GM03348 (cell line): Measurements from ENCODE around the gene PXDC1.
A peak's percentile ranks its signal among the peaks of the same experiment; 100 is the strongest.

ENCODE experiments used
- DNase-seq: peaks from one replicate; pipeline ENCODE4 v3.0.0; 2012; ENCODE audit warnings: low spot score

PXDC1 gene

GRCh38 chr6:3746696-3747095 lies 4.8 kb downstream of the PXDC1 start:
- DNase-seq, result no peak

GRCh38 chr6:3746119-3746691 lies 5.3 kb downstream of the PXDC1 start:
- DNase-seq, result no peak

GRCh38 chr6:3745566-3746118 lies 5.9 kb downstream of the PXDC1 start:
- DNase-seq, result no peak

GRCh38 chr6:3744901-3745470 lies 6.5 kb downstream of the PXDC1 start:
- DNase-seq, result no peak

- DNase-seq, result peak; percentile 60
Measured at GRCh38 chr6:3744211-3744900, 7.2 kb downstream of the PXDC1 start.

GRCh38 chr6:3743541-3743940 lies 8.0 kb downstream of the PXDC1 start:
- DNase-seq, result no peak

GRCh38 chr6:3742426-3743344 lies 8.8 kb downstream of the PXDC1 start:
- DNase-seq, result peak; percentile 80

- no peak for DNase-seq
Measured at GRCh38 chr6:3742076-3742425, 9.5 kb downstream of the PXDC1 start.

GRCh38 chr6:3741477-3741871 lies 10.0 kb downstream of the PXDC1 start:
- DNase-seq, result no peak

- DNase-seq, result no peak
Measured at GRCh38 chr6:3740551-3741476, 10.7 kb downstream of the PXDC1 start.

GRCh38 chr6:3739311-3739897 lies 12.1 kb downstream of the PXDC1 start:
- no peak for DNase-seq

GRCh38 chr6:3738381-3739131 lies 13.0 kb downstream of the PXDC1 start:
- DNase-seq, result no peak

GRCh38 chr6:3737831-3738210 lies 13.7 kb downstream of the PXDC1 start:
- no peak for DNase-seq

GRCh38 chr6:3737149-3737830 lies 14.2 kb downstream of the PXDC1 start:
- no peak for DNase-seq

GRCh38 chr6:3735029-3735605 lies 16.4 kb downstream of the PXDC1 start:
- no peak for DNase-seq

- no peak for DNase-seq
Measured at GRCh38 chr6:3734023-3734422, 17.5 kb downstream of the PXDC1 start.

- DNase-seq, result no peak
Measured at GRCh38 chr6:3733321-3733925, 18.1 kb downstream of the PXDC1 start.

- peak; percentile 82 for DNase-seq
Measured at GRCh38 chr6:3732345-3733141, 19.0 kb downstream of the PXDC1 start.
